Mucosa of descending colon (tissue), 3 donors: ENCODE data around the gene ACAA2. TPM values are rescaled to one million over a fixed set of nuclear protein-coding genes. Genes with fewer than 3 reads are reported as not detected.
A peak's percentile ranks its signal among the peaks of the same experiment; 100 is the strongest.

ENCODE experiments used
- ATAC-seq: fragments of 200-7000 bp; cut with Tn5 transposase; one replicate; pipeline ENCODE4 v1.9.1; 2020; ENCODE audit warnings: mild to moderate bottlenecking, moderate library complexity
- DNase-seq, 3 donors: peaks; one replicate each; pipeline ENCODE4 v3.0.0-alpha.2; 2020
- H3K36me3 ChIP-seq: fragments of 200-600 bp; one replicate; pipeline ENCODE4 v1.8.0; 2021; ENCODE audit warnings: low read depth, mild to moderate bottlenecking
- H3K4me1 ChIP-seq: fragments of 200-600 bp; one replicate; pipeline ENCODE4 v1.8.0; 2021; ENCODE audit warnings: low read depth, mild to moderate bottlenecking
- H3K4me3 ChIP-seq: fragments of 200-600 bp; one replicate; pipeline ENCODE4 v1.8.0; 2021; ENCODE audit warnings: mild to moderate bottlenecking
- H3K9me3 ChIP-seq: fragments of 200-600 bp; one replicate; pipeline ENCODE4 v1.8.0; 2021; ENCODE audit warnings: mild to moderate bottlenecking
- CTCF ChIP-seq: fragments of 200-600 bp; IDR thresholded peaks from one replicate; pipeline ENCODE4 v1.8.0; 2022; ENCODE audit warnings: antibody characterized with exemption, mild to moderate bottlenecking
- intact Hi-C, 2 donors: fragments of 100-400 bp; cut with DNase I in 1 of 2; cut with micrococcal nuclease in 1 of 2; formaldehyde crosslinking; loops; one replicate each; pipeline versions ENCODE4 v1.11.0 to v1.11.1; 2022; cut with DNase I, micrococcal nuclease
- total RNA-seq, 3 donors: library from RNA; stranded (reverse); fragmentation: NEBNext Ultra II Directional in 2 of 3; extraction: Animal tissue kit (Norgen Biotek cat#: 25700) in 2 of 3; gene quantifications; one replicate each; pipeline versions ENCODE4 v1.2.1 to v1.2.4, GENCODE V29; 2021 to 2023
- donor health status: DM: no; HTN: no; CAD: no; lungs with moderate emphysema.
- donor health status: DM: no; HTN: no; CAD: no.
- donor health status: DM: no; HTN: yes; CAD: no.

Gene ACAA2
- total RNA-seq, 3 donors from 2014 or later = 148 to 332 (median 281) TPM

- no peak overlapping the region for H3K4me3 ChIP-seq
- no peaks in the 10 kb centered on the region for H3K36me3 ChIP-seq
- H3K4me1 ChIP-seq = peaks cover 22% of the 10 kb centered on the region
- TF ChIP-seq CTCF = no peak
- intact Hi-C loops = no loop called here
- DNase-seq (peak; percentile 68 to 71 (median 68)), ATAC-seq (peak; percentile 58)
- H3K9me3 ChIP-seq = no peaks in the 10 kb centered on the region
These were observed 4.6 kb upstream of the ACAA2 start for GRCh38 chr18:49817947-49818346.

DNA sequence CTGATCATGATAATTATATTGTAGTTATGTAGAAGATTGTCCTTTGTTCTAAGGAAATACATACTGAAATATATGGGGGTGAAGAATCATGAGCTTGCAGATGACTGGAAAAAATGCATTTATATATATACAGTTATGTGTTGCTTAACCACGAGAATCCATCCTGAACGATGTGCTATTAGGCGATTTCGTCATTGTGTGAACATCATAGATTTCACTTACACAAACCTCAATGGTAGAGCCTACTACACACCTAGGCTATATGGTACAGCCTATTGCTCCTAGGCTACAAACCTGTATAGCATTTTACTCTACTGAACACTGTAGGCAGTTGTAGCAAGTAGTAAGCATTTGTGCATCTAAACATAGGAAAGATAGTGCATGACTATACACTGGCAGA, 2.6 kb upstream of the ACAA2 start:
- no peak for TF ChIP-seq CTCF
- ATAC-seq = no peak
- H3K4me1 ChIP-seq = peaks cover 37% of the 10 kb centered on the region
- DNase-seq = no peak
- intact Hi-C loops = no loop called here
- H3K9me3 ChIP-seq = no peaks in the 10 kb centered on the region
- no peaks in the 10 kb centered on the region for H3K36me3 ChIP-seq
- H3K4me3 ChIP-seq = no peak overlapping the region

DNA sequence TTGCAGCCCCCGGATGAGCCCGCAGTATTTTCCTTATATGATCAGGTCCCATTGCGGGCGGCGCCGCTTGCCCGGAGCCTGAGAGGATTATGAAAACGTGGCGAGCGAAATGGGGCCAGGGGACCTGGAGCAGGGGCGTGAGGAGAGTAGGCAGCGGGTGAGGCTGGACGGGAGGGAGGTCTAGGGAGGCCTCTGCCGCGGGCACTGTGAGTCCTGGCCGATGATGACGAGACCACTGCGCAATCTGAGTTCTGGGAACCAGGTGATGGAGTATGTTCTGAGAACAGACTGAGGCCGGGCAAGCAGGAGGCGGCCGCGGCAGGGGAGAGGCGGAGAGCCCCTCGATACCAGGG, 790 bp upstream of the ACAA2 start:
- Histone ChIP-seq H3K36me3 (no peaks in the 10 kb centered on the region), H3K4me3 (peak overlapping the region; percentile 56), H3K9me3 (peaks cover 6% of the 10 kb centered on the region), H3K4me1 (peaks cover 34% of the 10 kb centered on the region)
- DNase-seq (no peak), ATAC-seq (peak; percentile 26)
- TF ChIP-seq CTCF = no peak
- intact Hi-C loops = no loop called here

DNA sequence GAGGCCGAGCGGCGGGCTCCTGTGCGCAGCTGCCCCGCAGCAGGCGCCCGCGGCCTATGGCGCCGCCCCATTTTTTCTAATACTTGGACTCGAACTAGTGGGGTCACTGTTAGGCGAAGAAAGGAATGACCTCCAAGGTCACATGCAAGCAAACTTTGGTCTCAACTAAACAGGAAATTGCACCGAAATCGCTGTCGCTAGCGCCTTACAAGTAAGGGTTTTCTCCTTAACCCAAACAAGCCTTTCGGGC, 339 bp downstream of the ACAA2 start:
- DNase-seq (peak; percentile 60 to 71 (median 61)), ATAC-seq (peak; percentile 9)
- intact Hi-C loops = no loop called here
- Histone ChIP-seq H3K4me1 (peaks cover 27% of the 10 kb centered on the region), H3K4me3 (peak overlapping the region; percentile 56), H3K9me3 (peaks cover 17% of the 10 kb centered on the region), H3K36me3 (no peaks in the 10 kb centered on the region)
- TF ChIP-seq CTCF = no peak

DNA sequence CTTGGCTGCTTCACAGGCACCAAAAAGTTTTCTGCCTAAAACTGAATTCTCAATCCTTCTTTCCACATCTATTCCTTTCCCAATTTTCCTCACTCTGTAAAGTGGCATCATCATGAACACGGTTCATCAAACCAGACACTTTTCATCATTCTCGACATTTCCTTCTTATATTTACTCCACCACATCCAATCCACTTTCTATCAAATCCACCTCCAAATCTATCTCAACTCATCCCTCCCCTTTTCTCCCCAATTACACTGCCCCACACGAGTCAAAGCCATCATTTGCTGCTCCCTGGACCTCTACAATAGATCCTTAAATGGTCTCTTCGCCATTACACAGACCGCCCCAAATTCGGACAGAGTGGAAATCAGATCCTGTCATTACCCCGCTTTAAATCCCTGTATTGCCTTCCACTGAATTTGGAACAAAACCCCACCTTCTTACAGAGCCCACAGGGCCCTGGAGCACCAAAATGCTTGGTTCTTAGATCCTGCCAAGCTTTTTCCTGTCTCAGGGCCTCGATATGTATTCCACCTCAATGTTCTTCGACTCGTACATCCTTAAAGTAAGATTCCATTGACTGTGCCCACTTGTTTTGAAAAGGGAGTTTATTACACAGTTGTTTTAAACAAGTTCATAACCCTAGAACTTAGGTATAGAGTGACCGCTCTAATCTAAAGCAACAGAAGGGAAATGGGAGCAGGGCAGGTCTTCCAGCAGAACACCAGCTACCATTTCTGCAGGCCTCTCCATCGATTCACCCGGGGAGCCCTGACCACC, 856 bp downstream of the ACAA2 start:
- peaks cover 17% of the 10 kb centered on the region for H3K9me3 ChIP-seq
- no peak for TF ChIP-seq CTCF
- DNase-seq = no peak
- intact Hi-C loops = no loop called here
- peaks cover 22% of the 10 kb centered on the region for H3K4me1 ChIP-seq
- H3K36me3 ChIP-seq = no peaks in the 10 kb centered on the region
- H3K4me3 ChIP-seq = peak overlapping the region; percentile 56
- no peak for ATAC-seq
